Measurements from ENCODE around the gene LRRC8B. TPM values are rescaled to one million over a fixed set of nuclear protein-coding genes. Genes with fewer than 3 reads are reported as not detected.

Gene LRRC8B
- polyA plus RNA-seq, 1 donor (not counting 4 experiments of a cell fraction or from before 2014, with no cell fraction given): 1.5 TPM

GRCh38 chr1:89598450-89599331 is 74.1 kb downstream of the LRRC8B start:
- Histone ChIP-seq H3K4me3 (ENCODE audit: control insufficient read depth in 2 of 3, extremely low read depth in 1 of 3, insufficient read depth in 2 of 3, low read depth in 1 of 3, low read length in 3 of 3) (no peak overlapping the region), H3K27me3 (ENCODE audit: control insufficient read depth, extremely low read depth, insufficient read depth, low read length) (no peaks in the 10 kb centered on the region), H3K9ac (ENCODE audit: control insufficient read depth, extremely low read depth, insufficient read depth, low read length) (no peak overlapping the region), H3K9me1 (ENCODE audit: control insufficient read depth, extremely low read depth, insufficient read depth, low read length) (no peaks in the 10 kb centered on the region), H3K36me3 (ENCODE audit: control insufficient read depth in 2 of 2, extremely low read depth in 1 of 2, insufficient read depth in 2 of 2, low read length in 2 of 2) (no peaks in the 10 kb centered on the region), H3K79me2 (ENCODE audit: control insufficient read depth, insufficient read depth, low read length) (no peaks in the 10 kb centered on the region), H3K4me1 (ENCODE audit: control insufficient read depth, extremely low read depth, insufficient read depth, low read length) (peaks cover 4% of the 10 kb centered on the region), H3K27ac (ENCODE audit: control insufficient read depth, insufficient read depth, low read length) (no peak overlapping the region), H2AFZ (ENCODE audit: control insufficient read depth, low read length) (no peak overlapping the region), H3K4me2 (ENCODE audit: control insufficient read depth, extremely low read depth, insufficient read depth, low read depth, low read length) (no peak overlapping the region), H4K20me1 (ENCODE audit: control insufficient read depth, extremely low read depth, insufficient read depth, low read length) (no peaks in the 10 kb centered on the region), H3K9me3 (ENCODE audit: control insufficient read depth, low read depth, low read length) (no peaks in the 10 kb centered on the region)
- FAIRE-seq (no peak), DNase-seq (ENCODE audit: low read depth, low spot score) (no peak)
- dilution Hi-C loops (cut with MboI; ENCODE audit: extremely low pct_ligation_motif_present, low sequenced_read_pairs): no loop called here
- TF ChIP-seq EZH2 (IDR thresholded peaks at IDR 0.05; ENCODE audit: low read length): no peak
- peak in 2 of 3 experiments; percentile 37 to 51 for TF ChIP-seq CTCF (optimal IDR thresholded peaks at IDR 0.05 in 1 of 3, IDR thresholded peaks at IDR 0.05 in 1 of 3, conservative IDR thresholded peaks at IDR 0.05 in 1 of 3; ENCODE audit: extremely low read depth in 1 of 3, insufficient read depth in 2 of 3, low read length in 3 of 3)

GRCh38 chr1:89599332-89599630 is 74.7 kb downstream of the LRRC8B start:
- TF ChIP-seq CTCF (optimal IDR thresholded peaks at IDR 0.05 in 1 of 3, IDR thresholded peaks at IDR 0.05 in 1 of 3, conservative IDR thresholded peaks at IDR 0.05 in 1 of 3; ENCODE audit: extremely low read depth in 1 of 3, insufficient read depth in 2 of 3, low read length in 3 of 3) (no peak), EZH2 (IDR thresholded peaks at IDR 0.05; ENCODE audit: low read length) (no peak)
- H3K4me3 ChIP-seq (ENCODE audit: control insufficient read depth in 2 of 3, extremely low read depth in 1 of 3, insufficient read depth in 2 of 3, low read depth in 1 of 3, low read length in 3 of 3): no peak overlapping the region
- dilution Hi-C loops (cut with MboI; ENCODE audit: extremely low pct_ligation_motif_present, low sequenced_read_pairs): no loop called here

More at GRCh38 chr1:89599332-89599630, 74.7 kb downstream of the LRRC8B start:
- FAIRE-seq: no peak
- H3K9me1 ChIP-seq (ENCODE audit: control insufficient read depth, extremely low read depth, insufficient read depth, low read length): no peaks in the 10 kb centered on the region
- no peaks in the 10 kb centered on the region for H3K9me3 ChIP-seq (ENCODE audit: control insufficient read depth, low read depth, low read length)
- H3K27ac ChIP-seq (ENCODE audit: control insufficient read depth, insufficient read depth, low read length): no peak overlapping the region
- H3K27me3 ChIP-seq (ENCODE audit: control insufficient read depth, extremely low read depth, insufficient read depth, low read length): no peaks in the 10 kb centered on the region
- H3K36me3 ChIP-seq (ENCODE audit: control insufficient read depth in 2 of 2, extremely low read depth in 1 of 2, insufficient read depth in 2 of 2, low read length in 2 of 2): no peaks in the 10 kb centered on the region
- H3K79me2 ChIP-seq (ENCODE audit: control insufficient read depth, insufficient read depth, low read length): no peaks in the 10 kb centered on the region
- peaks cover 10% of the 10 kb centered on the region for H3K4me1 ChIP-seq (ENCODE audit: control insufficient read depth, extremely low read depth, insufficient read depth, low read length)
- no peak for DNase-seq (ENCODE audit: low read depth, low spot score)
- no peaks in the 10 kb centered on the region for H4K20me1 ChIP-seq (ENCODE audit: control insufficient read depth, extremely low read depth, insufficient read depth, low read length)
- no peak overlapping the region for H3K4me2 ChIP-seq (ENCODE audit: control insufficient read depth, extremely low read depth, insufficient read depth, low read depth, low read length)
- H3K9ac ChIP-seq (ENCODE audit: control insufficient read depth, extremely low read depth, insufficient read depth, low read length): no peak overlapping the region
- H2AFZ ChIP-seq (ENCODE audit: control insufficient read depth, low read length): no peak overlapping the region
